ENCODE results near the gene ANGPTL4.

Gene ANGPTL4

DNA sequence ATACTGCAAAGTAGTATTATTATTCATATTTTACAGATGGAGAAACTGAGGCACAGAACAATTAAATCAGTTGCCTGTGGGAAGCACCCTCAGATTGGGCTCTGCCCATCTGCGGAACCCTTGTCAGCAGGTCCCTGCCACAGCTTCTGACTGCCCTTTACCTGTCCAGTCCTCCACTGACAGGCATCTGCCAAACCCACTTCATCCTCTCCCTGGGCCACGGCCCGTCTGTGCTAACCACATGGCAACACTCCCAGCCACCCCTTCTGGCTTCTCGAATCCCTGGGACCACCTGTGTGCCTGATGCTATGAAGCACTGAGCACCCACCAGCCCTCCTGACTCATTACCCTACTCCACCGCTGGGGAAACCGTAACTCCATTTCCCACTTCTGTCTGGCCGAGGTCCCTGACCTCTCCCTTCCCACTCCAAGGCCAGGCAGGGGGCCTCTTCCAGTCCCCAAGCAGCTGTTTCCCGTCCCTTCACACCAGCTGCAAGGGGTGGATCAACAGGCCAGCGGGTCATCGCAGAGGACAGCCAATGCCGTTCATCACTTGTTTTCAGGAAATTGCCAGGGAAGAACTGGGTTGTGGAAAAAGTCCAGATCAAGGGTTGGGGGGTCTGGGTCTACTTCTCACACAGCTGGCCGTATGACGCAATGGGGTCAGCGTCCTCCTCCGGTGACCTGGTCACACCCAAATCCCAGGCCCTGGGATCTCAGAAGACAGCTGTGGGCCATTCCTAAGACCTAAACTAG lies 23.4 kb upstream of the ANGPTL4 start:
- TF ChIP-seq, protein P1, sequence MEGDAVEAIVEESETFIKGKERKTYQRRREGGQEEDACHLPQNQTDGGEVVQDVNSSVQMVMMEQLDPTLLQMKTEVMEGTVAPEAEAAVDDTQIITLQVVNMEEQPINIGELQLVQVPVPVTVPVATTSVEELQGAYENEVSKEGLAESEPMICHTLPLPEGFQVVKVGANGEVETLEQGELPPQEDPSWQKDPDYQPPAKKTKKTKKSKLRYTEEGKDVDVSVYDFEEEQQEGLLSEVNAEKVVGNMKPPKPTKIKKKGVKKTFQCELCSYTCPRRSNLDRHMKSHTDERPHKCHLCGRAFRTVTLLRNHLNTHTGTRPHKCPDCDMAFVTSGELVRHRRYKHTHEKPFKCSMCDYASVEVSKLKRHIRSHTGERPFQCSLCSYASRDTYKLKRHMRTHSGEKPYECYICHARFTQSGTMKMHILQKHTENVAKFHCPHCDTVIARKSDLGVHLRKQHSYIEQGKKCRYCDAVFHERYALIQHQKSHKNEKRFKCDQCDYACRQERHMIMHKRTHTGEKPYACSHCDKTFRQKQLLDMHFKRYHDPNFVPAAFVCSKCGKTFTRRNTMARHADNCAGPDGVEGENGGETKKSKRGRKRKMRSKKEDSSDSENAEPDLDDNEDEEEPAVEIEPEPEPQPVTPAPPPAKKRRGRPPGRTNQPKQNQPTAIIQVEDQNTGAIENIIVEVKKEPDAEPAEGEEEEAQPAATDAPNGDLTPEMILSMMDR (IDR thresholded peaks at IDR 0.05): no peak

DNA sequence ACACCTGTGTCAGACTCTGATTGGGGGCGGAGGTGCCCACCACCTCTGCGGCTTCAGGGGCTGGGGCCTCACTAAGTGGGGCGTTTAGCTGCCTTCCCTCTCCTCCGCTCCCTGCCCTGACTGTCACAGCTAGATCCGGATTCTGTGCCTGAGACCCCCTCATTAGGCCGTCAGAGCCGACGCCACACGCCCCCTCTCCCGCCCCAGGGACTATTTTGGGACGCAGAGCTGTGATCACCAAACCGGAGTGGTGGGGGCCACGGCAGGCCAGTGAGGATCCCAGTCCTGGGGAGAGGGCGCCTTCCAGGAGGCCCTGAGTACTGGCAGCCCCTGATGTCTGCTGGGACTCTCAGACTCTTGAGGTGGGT lies 21.7 kb upstream of the ANGPTL4 start:
- TF ChIP-seq, protein P1 (IDR thresholded peaks at IDR 0.05): no peak

DNA sequence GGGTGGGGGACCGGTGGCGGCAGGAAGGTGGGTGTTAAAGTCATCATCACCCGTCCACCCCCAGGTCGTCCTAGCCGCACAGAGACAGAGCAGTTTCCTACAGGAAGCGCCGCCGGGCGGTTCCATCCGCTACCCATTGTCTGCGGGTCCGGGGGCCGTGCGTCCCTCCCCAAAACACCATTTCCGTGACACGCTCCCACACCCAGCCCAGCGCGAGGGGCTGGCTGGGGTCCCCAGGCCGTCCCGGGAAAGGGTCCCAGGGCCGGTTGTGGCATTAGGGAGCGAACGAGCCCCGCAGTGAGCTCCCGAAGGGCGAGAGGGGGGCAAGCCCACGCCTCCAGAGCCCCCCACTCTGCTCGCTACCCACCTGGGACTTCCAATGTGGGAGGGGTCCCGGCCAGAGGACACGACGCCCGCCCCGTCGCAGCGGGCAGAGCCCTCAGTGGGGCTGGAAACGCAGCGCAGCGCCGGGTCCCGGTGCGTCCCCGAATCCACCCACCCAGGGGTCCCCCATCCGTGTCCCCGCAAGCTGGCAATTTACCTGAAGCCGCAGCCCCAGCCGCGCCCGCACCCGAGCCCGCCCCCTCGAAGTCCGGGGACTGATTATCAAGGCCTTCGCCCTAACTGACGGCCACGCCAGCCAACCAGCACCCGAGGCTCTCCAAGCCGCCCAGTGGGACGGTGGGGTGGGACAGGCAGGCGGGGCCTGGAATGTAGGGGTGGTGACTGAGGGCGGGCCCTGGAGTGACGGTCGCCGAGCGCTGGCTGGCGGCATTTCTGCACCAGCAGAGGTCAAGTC lies 21.1 kb upstream of the ANGPTL4 start, which contains the start of gene KANK3:
Gene KANK3 (minus strand): TSS at position 579 of the 799 bp plus-strand sequence. CDS start 5,434 bp downstream, outside the sequence.
- TF ChIP-seq, protein P1 (IDR thresholded peaks at IDR 0.05): no peak

DNA sequence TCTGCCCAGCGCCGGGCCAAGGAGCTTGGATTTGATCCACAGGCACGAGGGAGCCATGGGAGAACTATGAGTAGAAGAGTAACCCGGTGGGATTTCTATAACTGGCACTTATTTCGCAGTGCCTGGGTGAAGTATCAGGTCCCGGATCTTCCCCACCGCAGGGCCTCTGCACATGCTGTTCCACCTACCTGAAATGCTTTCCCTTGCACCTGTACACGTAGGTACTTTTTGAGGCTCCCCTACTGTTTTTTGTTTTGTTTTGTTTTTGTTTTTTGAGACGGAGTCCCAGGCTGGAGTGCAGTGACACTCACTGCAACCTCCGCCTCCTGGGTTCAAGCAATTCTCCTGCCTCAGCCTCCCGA lies 20.5 kb upstream of the ANGPTL4 start:
- TF ChIP-seq, protein P1 (IDR thresholded peaks at IDR 0.05): no peak

DNA sequence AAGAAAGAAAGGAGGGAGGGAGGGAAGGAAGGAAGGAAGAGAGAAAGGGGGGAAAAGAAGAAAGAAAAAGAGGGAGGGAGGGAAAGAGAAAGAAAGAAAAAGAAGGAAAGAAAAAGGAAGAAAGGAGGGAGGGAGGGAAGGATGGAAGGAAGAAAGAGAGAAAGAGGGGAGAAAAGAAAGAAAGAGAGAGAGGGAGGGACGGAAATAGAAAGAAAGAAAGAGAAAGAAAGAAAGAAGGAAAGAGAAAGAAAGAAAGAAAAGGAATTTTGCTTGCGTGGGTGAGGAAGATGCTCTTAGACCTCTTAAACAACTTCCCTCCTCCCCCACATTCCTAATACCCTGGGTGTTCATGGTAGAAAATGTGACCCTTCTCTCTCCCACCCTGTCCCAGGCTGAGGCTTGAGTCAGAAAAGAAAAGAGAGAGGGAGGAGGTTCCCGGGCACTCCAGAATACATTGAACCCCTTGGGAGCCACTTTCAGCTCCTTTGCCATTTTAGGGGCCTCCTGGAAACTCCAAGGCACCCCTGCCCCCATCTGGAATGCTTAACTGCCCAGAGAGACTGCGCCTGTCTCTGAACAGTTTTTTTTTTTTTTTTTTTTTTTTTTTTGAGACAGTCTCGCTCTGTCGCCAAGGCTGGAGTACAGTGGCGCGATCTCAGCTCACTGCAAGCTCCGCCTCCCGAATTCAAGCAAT lies 11.7 kb upstream of the ANGPTL4 start:
- TF ChIP-seq, protein P1 (IDR thresholded peaks at IDR 0.05): no peak

DNA sequence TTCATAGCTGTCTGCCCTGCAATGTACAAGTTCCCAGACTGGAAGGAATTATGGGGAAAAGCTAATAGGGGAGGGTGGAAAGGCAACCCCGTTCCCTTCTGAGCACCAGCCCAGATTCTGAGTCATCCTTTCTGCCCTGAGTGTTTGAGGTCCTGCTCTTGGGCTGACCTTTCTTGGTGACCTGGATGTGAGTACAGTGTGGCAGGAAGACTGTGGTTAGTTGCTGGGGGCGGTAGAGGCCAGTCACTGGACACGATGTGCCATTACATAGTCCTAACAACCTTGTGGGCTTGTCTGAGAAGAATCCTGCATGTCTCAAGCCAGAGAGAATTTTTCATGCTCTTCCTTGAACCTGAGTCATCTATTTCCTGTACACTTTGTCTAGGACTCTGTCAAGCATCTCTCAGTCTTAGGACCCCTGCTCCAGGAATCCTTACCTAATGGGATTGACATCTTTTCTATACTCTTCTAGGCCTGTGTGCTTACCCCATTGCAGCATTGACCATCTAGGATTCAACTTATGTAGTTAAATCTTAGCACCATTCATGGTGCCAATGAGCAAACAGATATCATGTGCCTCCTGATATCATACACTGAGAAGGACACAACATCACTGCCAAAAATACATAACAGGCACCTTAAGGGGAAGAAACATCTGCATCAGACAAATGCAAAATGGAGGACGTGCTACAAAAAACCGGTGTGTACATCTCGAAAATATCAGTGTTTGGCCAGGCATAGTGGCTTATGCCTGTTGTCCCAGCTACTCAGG lies 8.1 kb upstream of the ANGPTL4 start:
- TF ChIP-seq, protein P1 (IDR thresholded peaks at IDR 0.05): no peak

DNA sequence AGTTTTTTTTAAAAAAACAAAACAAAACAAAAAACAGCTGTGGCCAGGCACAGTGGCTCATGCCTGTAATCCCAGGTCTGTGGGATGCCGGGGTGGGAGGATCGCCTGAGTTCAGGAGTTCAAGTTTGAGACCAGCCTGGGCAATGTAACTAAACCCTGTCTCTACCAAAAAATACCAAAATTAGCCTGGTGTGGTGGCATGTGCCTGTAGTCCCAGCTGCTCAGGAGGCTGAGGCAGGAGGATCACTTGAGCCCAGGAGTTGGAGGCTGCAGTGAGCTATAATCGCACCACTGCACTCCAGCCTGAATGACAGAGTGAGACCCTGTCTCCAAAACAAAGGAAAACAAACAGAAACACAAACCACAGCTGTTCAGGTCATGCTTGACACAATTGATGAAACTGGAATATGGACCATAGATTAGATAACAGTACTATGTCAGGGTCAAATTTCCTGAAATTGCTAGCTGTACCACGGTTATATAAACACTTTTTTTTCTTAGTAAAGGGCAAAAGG lies 6.9 kb upstream of the ANGPTL4 start:
- TF ChIP-seq, protein P1 (IDR thresholded peaks at IDR 0.05): no peak

All from LNCAP (cell line).